Transverse colon (tissue), 4 donors: ENCODE data around the gene SGPP1.

Experiments used
- EP300 ChIP-seq: sonication (generic); formaldehyde crosslinking; IDR thresholded peaks from one replicate; pipeline ENCODE4 v1.6.1; 2017; ENCODE audit warnings: antibody characterized with exemption, low read depth
- POLR2AphosphoS5 ChIP-seq, 3 donors: sonication (generic); formaldehyde crosslinking; IDR thresholded peaks; one replicate each; pipeline ENCODE4 v1.6.1; 2016; ENCODE audit warnings: antibody characterized with exemption in 3 of 3
- TF ChIP-seq, protein P1 (sequence below), 5 experiments: fragments of 200-600 bp in 3 of 5; fragments of 450-650 bp in 2 of 5; sonication (generic) in 3 of 5; IDR thresholded peaks; 1 replicate in 2 of 5; 2 replicates in 3 of 5; pipeline ENCODE4 v1.5.1; 2016 to 2017; ENCODE audit warnings: antibody characterized with exemption in 5 of 5, inconsistent platforms in 3 of 5, mild to moderate bottlenecking in 2 of 5, moderate library complexity in 1 of 5

DNA sequence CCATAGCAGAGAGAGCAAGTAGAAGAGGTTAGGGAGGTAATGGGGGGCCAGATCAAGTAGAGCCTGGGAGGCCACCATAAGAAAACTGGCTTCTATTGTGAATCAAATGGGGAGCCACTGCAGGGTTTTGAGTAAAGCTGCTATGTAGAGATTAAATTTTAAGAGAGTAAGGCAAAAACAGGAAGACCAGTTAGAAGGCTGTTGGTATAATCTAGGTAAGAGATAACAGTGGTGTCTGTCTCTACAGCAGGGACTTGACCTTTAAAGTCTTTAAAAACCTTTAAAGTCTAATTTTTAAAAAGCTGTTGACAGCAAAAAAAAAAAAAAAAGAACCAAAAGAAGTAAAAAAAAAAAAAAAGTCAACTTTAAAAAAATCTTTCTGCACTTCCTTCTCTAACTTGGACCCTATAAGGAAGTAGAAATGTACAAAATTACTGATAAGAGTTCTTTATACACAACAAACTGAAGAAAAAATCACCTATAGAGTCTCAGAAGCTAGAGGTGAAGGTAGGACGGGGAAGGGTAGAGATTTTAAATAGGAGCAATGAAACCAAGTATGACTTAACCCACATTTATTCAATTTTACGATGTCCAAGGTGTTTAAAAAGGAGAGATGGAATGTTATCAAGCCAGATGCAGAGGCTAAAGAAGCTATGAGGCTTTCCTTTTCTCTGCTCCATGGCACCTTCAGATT lies 26.1 kb downstream of the SGPP1 start:
- TF ChIP-seq EP300 = no peak
- TF ChIP-seq, protein P1, sequence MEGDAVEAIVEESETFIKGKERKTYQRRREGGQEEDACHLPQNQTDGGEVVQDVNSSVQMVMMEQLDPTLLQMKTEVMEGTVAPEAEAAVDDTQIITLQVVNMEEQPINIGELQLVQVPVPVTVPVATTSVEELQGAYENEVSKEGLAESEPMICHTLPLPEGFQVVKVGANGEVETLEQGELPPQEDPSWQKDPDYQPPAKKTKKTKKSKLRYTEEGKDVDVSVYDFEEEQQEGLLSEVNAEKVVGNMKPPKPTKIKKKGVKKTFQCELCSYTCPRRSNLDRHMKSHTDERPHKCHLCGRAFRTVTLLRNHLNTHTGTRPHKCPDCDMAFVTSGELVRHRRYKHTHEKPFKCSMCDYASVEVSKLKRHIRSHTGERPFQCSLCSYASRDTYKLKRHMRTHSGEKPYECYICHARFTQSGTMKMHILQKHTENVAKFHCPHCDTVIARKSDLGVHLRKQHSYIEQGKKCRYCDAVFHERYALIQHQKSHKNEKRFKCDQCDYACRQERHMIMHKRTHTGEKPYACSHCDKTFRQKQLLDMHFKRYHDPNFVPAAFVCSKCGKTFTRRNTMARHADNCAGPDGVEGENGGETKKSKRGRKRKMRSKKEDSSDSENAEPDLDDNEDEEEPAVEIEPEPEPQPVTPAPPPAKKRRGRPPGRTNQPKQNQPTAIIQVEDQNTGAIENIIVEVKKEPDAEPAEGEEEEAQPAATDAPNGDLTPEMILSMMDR (IDR thresholded peaks at IDR 0.05) = no peak
- TF ChIP-seq POLR2AphosphoS5 (IDR thresholded peaks at IDR 0.05) = no peak
